ENCODE results near the gene NTSR1. TPM values are rescaled to one million over a fixed set of nuclear protein-coding genes. Genes with fewer than 3 reads are reported as not detected.
A peak's percentile ranks its signal among the peaks of the same experiment; 100 is the strongest.

NTSR1 gene
- 0.15 TPM for polyA plus RNA-seq (2013)

- CTCF ChIA-PET = interaction anchor here (0.7 to 2.6 kb wide), 4 partner anchors 15 to 209 kb away, joined by 3 to 6 read pairs (median 4); no protein-coding TSS in a partner anchor
- POLR2A ChIA-PET = interaction anchor here (0.6 kb wide), 1 partner anchor 217 kb away, joined by 4 read pairs; no protein-coding TSS in a partner anchor
Measured at GRCh38 chr20:62708591-62709536, at the start of gene NTSR1. Gene NTSR1, plus strand, starts transcription at chr20:62708836. Its CDS starts 372 bp downstream, at chr20:62709208.

GRCh38 chr20:62659488-62660239 is 49.0 kb upstream of the NTSR1 start:
- DNase-seq = no peak
- Histone ChIP-seq H3K27ac (ENCODE audit: insufficient read depth in 1 of 2, low read depth in 1 of 2, low read length in 2 of 2, poor library complexity in 1 of 2, severe bottlenecking in 2 of 2) (no peak overlapping the region), H3K4me1 (ENCODE audit: control extremely low read depth in 1 of 4, control insufficient read depth in 4 of 4, insufficient read depth in 4 of 4, low read length in 3 of 4) (no peaks in the 10 kb centered on the region), H3K9me3 (ENCODE audit: control extremely low read depth in 1 of 5, control insufficient read depth in 4 of 5, insufficient read depth in 2 of 5, low read depth in 1 of 5, low read length in 4 of 5) (no peaks in the 10 kb centered on the region), H3K4me3 (ENCODE audit: control insufficient read depth in 1 of 7, extremely low read depth in 1 of 7, insufficient read depth in 4 of 7, low read depth in 2 of 7, low read length in 6 of 7) (no peak overlapping the region), H3K27me3 (replicated peaks in 2 of 5; ENCODE audit: control insufficient read depth in 4 of 5, insufficient read depth in 5 of 5, low read length in 4 of 5) (no peaks in the 10 kb centered on the region), H3K36me3 (ENCODE audit: control insufficient read depth in 4 of 4, insufficient read depth in 4 of 4, low read length in 3 of 4) (peaks cover 0 to 93% (median 48%) of the 10 kb centered on the region in 4 experiments)
- POLR2A ChIA-PET = no interaction called here
- 98% methylated on average over 29 of the region's 29 CpGs for WGBS (ENCODE audit: insufficient coverage)
- CTCF ChIA-PET = no interaction called here

More at GRCh38 chr20:62708591-62709536, at the start of gene NTSR1:
- peak in 2 of 3 donors; percentile 37 to 48 for DNase-seq
- 10% methylated on average over 104 of the region's 124 CpGs for WGBS (ENCODE audit: insufficient coverage)
- peaks cover 0 to 35% (median 17%) of the 10 kb centered on the region in 4 experiments for H3K4me1 ChIP-seq (ENCODE audit: control extremely low read depth in 1 of 4, control insufficient read depth in 4 of 4, insufficient read depth in 4 of 4, low read length in 3 of 4)
- H3K9me3 ChIP-seq (ENCODE audit: control extremely low read depth in 1 of 5, control insufficient read depth in 4 of 5, insufficient read depth in 2 of 5, low read depth in 1 of 5, low read length in 4 of 5) = no peaks in the 10 kb centered on the region
- H3K4me3 ChIP-seq (ENCODE audit: control insufficient read depth in 1 of 7, extremely low read depth in 1 of 7, insufficient read depth in 4 of 7, low read depth in 2 of 7, low read length in 6 of 7) = peak within 1 kb of the TSS in 6 of 7 experiments; percentile 23 to 65 (median 48)
- H3K36me3 ChIP-seq (ENCODE audit: control insufficient read depth in 4 of 4, insufficient read depth in 4 of 4, low read length in 3 of 4) = no peaks in the 10 kb centered on the region
- peaks cover 0 to 57% (median 15%) of the 10 kb centered on the region in 5 experiments for H3K27me3 ChIP-seq (replicated peaks in 2 of 5; ENCODE audit: control insufficient read depth in 4 of 5, insufficient read depth in 5 of 5, low read length in 4 of 5)
- H3K27ac ChIP-seq (ENCODE audit: insufficient read depth in 1 of 2, low read depth in 1 of 2, low read length in 2 of 2, poor library complexity in 1 of 2, severe bottlenecking in 2 of 2) = no peak within 1 kb of the TSS

GRCh38 chr20:62660240-62660615 is 48.4 kb upstream of the NTSR1 start:
- H3K36me3 ChIP-seq (ENCODE audit: control insufficient read depth in 4 of 4, insufficient read depth in 4 of 4, low read length in 3 of 4) = peaks cover 0 to 96% (median 50%) of the 10 kb centered on the region in 4 experiments
- H3K4me1 ChIP-seq (ENCODE audit: control extremely low read depth in 1 of 4, control insufficient read depth in 4 of 4, insufficient read depth in 4 of 4, low read length in 3 of 4) = no peaks in the 10 kb centered on the region
- 98% methylated on average over 15 of the region's 15 CpGs for WGBS (ENCODE audit: insufficient coverage)
- no peak overlapping the region for H3K27ac ChIP-seq (ENCODE audit: insufficient read depth in 1 of 2, low read depth in 1 of 2, low read length in 2 of 2, poor library complexity in 1 of 2, severe bottlenecking in 2 of 2)
- POLR2A ChIA-PET = no interaction called here
- no peaks in the 10 kb centered on the region for H3K27me3 ChIP-seq (replicated peaks in 2 of 5; ENCODE audit: control insufficient read depth in 4 of 5, insufficient read depth in 5 of 5, low read length in 4 of 5)
- H3K4me3 ChIP-seq (ENCODE audit: control insufficient read depth in 1 of 7, extremely low read depth in 1 of 7, insufficient read depth in 4 of 7, low read depth in 2 of 7, low read length in 6 of 7) = no peak overlapping the region
- no peaks in the 10 kb centered on the region for H3K9me3 ChIP-seq (ENCODE audit: control extremely low read depth in 1 of 5, control insufficient read depth in 4 of 5, insufficient read depth in 2 of 5, low read depth in 1 of 5, low read length in 4 of 5)
- CTCF ChIA-PET = no interaction called here
- DNase-seq = no peak

GRCh38 chr20:62660768-62661167 is 47.9 kb upstream of the NTSR1 start:
- Histone ChIP-seq H3K27me3 (replicated peaks in 2 of 5; ENCODE audit: control insufficient read depth in 4 of 5, insufficient read depth in 5 of 5, low read length in 4 of 5) (no peaks in the 10 kb centered on the region), H3K9me3 (ENCODE audit: control extremely low read depth in 1 of 5, control insufficient read depth in 4 of 5, insufficient read depth in 2 of 5, low read depth in 1 of 5, low read length in 4 of 5) (no peaks in the 10 kb centered on the region), H3K36me3 (ENCODE audit: control insufficient read depth in 4 of 4, insufficient read depth in 4 of 4, low read length in 3 of 4) (peaks cover 0 to 94% (median 52%) of the 10 kb centered on the region in 4 experiments), H3K4me3 (ENCODE audit: control insufficient read depth in 1 of 7, extremely low read depth in 1 of 7, insufficient read depth in 4 of 7, low read depth in 2 of 7, low read length in 6 of 7) (no peak overlapping the region), H3K4me1 (ENCODE audit: control extremely low read depth in 1 of 4, control insufficient read depth in 4 of 4, insufficient read depth in 4 of 4, low read length in 3 of 4) (no peaks in the 10 kb centered on the region), H3K27ac (ENCODE audit: insufficient read depth in 1 of 2, low read depth in 1 of 2, low read length in 2 of 2, poor library complexity in 1 of 2, severe bottlenecking in 2 of 2) (no peak overlapping the region)
- WGBS (ENCODE audit: insufficient coverage) = 98% methylated on average over 16 of the region's 18 CpGs
- POLR2A ChIA-PET = no interaction called here
- CTCF ChIA-PET = no interaction called here
- DNase-seq = no peak

- H3K36me3 ChIP-seq (ENCODE audit: control insufficient read depth in 4 of 4, insufficient read depth in 4 of 4, low read length in 3 of 4) = peaks cover 0 to 92% (median 46%) of the 10 kb centered on the region in 4 experiments
- H3K4me3 ChIP-seq (ENCODE audit: control insufficient read depth in 1 of 7, extremely low read depth in 1 of 7, insufficient read depth in 4 of 7, low read depth in 2 of 7, low read length in 6 of 7) = no peak overlapping the region
- ChIA-PET CTCF (no interaction called here), POLR2A (no interaction called here)
- H3K27me3 ChIP-seq (replicated peaks in 2 of 5; ENCODE audit: control insufficient read depth in 4 of 5, insufficient read depth in 5 of 5, low read length in 4 of 5) = no peaks in the 10 kb centered on the region
- H3K4me1 ChIP-seq (ENCODE audit: control extremely low read depth in 1 of 4, control insufficient read depth in 4 of 4, insufficient read depth in 4 of 4, low read length in 3 of 4) = no peaks in the 10 kb centered on the region
- WGBS (ENCODE audit: insufficient coverage) = 98% methylated on average over 11 of the region's 11 CpGs
- no peaks in the 10 kb centered on the region for H3K9me3 ChIP-seq (ENCODE audit: control extremely low read depth in 1 of 5, control insufficient read depth in 4 of 5, insufficient read depth in 2 of 5, low read depth in 1 of 5, low read length in 4 of 5)
- no peak overlapping the region for H3K27ac ChIP-seq (ENCODE audit: insufficient read depth in 1 of 2, low read depth in 1 of 2, low read length in 2 of 2, poor library complexity in 1 of 2, severe bottlenecking in 2 of 2)
- no peak for DNase-seq
Measured at GRCh38 chr20:62661647-62662046, 47.0 kb upstream of the NTSR1 start.

- Histone ChIP-seq H3K36me3 (ENCODE audit: control insufficient read depth in 4 of 4, insufficient read depth in 4 of 4, low read length in 3 of 4) (peaks cover 0 to 92% (median 46%) of the 10 kb centered on the region in 4 experiments), H3K27ac (ENCODE audit: insufficient read depth in 1 of 2, low read depth in 1 of 2, low read length in 2 of 2, poor library complexity in 1 of 2, severe bottlenecking in 2 of 2) (no peak overlapping the region), H3K27me3 (replicated peaks in 2 of 5; ENCODE audit: control insufficient read depth in 4 of 5, insufficient read depth in 5 of 5, low read length in 4 of 5) (no peaks in the 10 kb centered on the region), H3K4me1 (ENCODE audit: control extremely low read depth in 1 of 4, control insufficient read depth in 4 of 4, insufficient read depth in 4 of 4, low read length in 3 of 4) (no peaks in the 10 kb centered on the region), H3K4me3 (ENCODE audit: control insufficient read depth in 1 of 7, extremely low read depth in 1 of 7, insufficient read depth in 4 of 7, low read depth in 2 of 7, low read length in 6 of 7) (no peak overlapping the region), H3K9me3 (ENCODE audit: control extremely low read depth in 1 of 5, control insufficient read depth in 4 of 5, insufficient read depth in 2 of 5, low read depth in 1 of 5, low read length in 4 of 5) (no peaks in the 10 kb centered on the region)
- DNase-seq = no peak
- WGBS (ENCODE audit: insufficient coverage) = 100% methylated on average over 4 of the region's 6 CpGs
- ChIA-PET CTCF (no interaction called here), POLR2A (no interaction called here)
Measured at GRCh38 chr20:62662422-62662821, 46.2 kb upstream of the NTSR1 start.

Measured in common myeloid progenitor, CD34-positive (primary cell).